AG10803 (cell line): Measurements from ENCODE around the gene ZSCAN21.
"Not testable (repeated sequence)": the region's sequence is repeated elsewhere in the genome, so short reads cannot be mapped to it uniquely, and the experiment has no call there.

Experiments used
- DNase-seq: peaks from one replicate; pipeline ENCODE4 v3.0.0; 2010; ENCODE audit warnings: low read depth
- H3K4me3 ChIP-seq: 2 replicates; pipeline ENCODE4 v1.5.1; 2011; ENCODE audit warnings: mild to moderate bottlenecking, low read length, control low read depth
- CTCF ChIP-seq: conservative IDR thresholded peaks from 2 replicates; pipeline ENCODE4 v1.5.1; 2011; ENCODE audit warnings: mild to moderate bottlenecking, low read length, control low read depth, inconsistent platforms

ZSCAN21 gene

GRCh38 chr7:100011516-100011915 is 38.1 kb upstream of the ZSCAN21 start:
- no peak overlapping the region for H3K4me3 ChIP-seq
- DNase-seq, result no peak
- no peak for TF ChIP-seq CTCF

- H3K4me3 ChIP-seq, DNase-seq: not testable (repeated sequence)
These were observed 36.9 kb upstream of the ZSCAN21 start for GRCh38 chr7:100012385-100013327.

- no peak for TF ChIP-seq CTCF
- H3K4me3 ChIP-seq, result no peak overlapping the region
- no peak for DNase-seq
These were observed 36.3 kb upstream of the ZSCAN21 start for GRCh38 chr7:100013328-100013676.

- peak within 1 kb of the TSS; percentile 92 for H3K4me3 ChIP-seq
- DNase-seq, result peak; percentile 94
- TF ChIP-seq CTCF, result no peak
These were observed 34.1 kb upstream of the ZSCAN21 start, which contains the start of gene ZKSCAN1 for GRCh38 chr7:100015232-100016214. ZKSCAN1 (plus strand) TSS chr7:100015596; CDS start chr7:100023507, 7,911 bp downstream.

- peak overlapping the region; percentile 92 for H3K4me3 ChIP-seq
- DNase-seq, result no peak
- no peak for TF ChIP-seq CTCF
These were observed 33.2 kb upstream of the ZSCAN21 start for GRCh38 chr7:100016215-100016901.

GRCh38 chr7:100017300-100017699 is 32.3 kb upstream of the ZSCAN21 start:
- no peak for DNase-seq
- H3K4me3 ChIP-seq, result no peak overlapping the region
- no peak for TF ChIP-seq CTCF

GRCh38 chr7:100017875-100018274 is 31.7 kb upstream of the ZSCAN21 start:
- no peak overlapping the region for H3K4me3 ChIP-seq
- DNase-seq, result no peak
- no peak for TF ChIP-seq CTCF
